ENCODE data around the gene HDAC4.

The HDAC4 gene

DNA sequence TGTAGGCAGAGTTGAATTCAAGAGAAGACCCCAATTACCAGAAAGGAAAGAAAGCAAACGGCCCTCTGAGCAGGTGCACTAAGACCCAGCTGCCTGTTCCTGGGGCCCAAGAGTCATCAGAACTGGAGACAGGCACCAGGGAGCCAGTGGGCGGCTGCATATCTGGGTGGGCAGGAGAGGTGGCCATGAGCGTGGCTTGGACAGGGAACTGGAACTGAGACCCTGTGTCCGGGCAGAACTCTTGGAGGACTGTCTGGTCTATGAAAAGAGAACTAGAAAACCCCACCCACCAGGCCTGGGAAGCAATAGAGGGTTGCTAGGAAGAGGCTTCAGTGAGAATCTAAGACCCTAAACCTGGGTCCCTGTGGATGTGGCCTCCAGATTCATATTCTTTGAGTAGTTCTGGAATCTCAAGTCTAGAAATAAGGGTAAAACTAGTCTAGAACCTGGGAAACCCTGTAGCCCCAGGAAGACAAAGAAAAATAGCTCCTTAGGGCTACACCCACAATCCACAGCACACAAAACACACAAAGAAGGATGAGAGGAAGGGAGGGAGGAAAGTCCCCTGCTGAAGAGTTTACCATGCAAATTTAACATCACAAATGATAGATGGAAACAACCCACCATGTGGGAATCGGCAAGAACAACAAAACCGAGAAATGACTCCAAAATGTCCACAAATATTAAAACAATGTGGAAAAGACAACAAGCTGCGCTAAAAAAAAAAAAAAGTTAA is 147.0 kb downstream of the HDAC4 start:
- Mint-ChIP-seq H3K4me1 (peaks cover 26% of the 10 kb centered on the region), H3K27me3 (peaks cover 14% of the 10 kb centered on the region), H3K4me3 (peak overlapping the region; percentile 80), H3K9me3 (peaks cover 7% of the 10 kb centered on the region), H3K36me3 (peaks cover 13% of the 10 kb centered on the region), H3K27ac (peak overlapping the region; percentile 32)
- ATAC-seq (ENCODE audit: low read depth), result no peak
- DNase-seq (ENCODE audit: low spot score in 2 of 2), result no peak

DNA sequence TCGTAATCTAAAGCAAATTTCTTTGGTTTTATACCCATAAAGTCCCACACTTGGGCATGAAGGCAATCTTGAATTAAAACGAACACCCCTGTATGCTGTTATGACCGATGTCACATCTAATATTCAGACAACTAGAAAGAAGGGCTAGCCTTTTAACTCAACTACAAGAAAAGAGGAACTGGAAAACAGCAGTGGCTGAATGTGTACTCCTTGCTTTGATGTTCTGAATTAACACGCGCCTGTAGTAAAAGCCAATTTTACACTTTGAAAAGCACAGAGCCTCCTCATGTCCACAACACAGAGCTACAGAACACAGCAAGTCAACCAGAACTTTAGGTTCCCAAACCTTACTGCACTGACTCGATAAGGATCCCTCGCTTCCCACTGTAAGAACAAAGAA is 147.6 kb downstream of the HDAC4 start:
- Mint-ChIP-seq H3K9me3 (peaks cover 5% of the 10 kb centered on the region), H3K36me3 (peaks cover 13% of the 10 kb centered on the region), H3K4me1 (peaks cover 21% of the 10 kb centered on the region), H3K4me3 (peak overlapping the region; percentile 80), H3K27ac (peak overlapping the region; percentile 32), H3K27me3 (peaks cover 11% of the 10 kb centered on the region)
- DNase-seq (ENCODE audit: low spot score in 2 of 2), result no peak
- peak; percentile 90 for ATAC-seq (ENCODE audit: low read depth)

DNA sequence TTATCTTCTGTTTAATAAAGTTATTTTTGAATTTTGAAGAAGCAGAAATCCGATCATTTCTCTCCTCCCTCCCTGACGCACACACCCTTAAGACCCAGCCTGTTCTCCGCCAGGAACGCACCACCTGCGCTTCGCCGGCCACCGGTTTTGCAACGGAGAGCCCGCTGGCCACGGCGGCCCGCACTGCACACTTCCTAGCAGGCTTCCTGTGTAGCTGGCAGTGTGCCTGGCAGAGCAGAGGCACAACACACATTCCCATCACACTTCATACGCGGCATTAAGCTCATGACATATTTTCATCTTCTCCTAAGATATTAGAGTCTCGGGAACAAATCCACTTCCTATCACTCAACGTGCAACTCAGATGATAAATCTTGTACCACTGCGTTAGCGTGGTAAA is 148.0 kb downstream of the HDAC4 start:
- peaks cover 21% of the 10 kb centered on the region for H3K4me1 Mint-ChIP-seq
- ATAC-seq (ENCODE audit: low read depth) (peak; percentile 48), DNase-seq (ENCODE audit: low spot score in 2 of 2) (no peak)
- H3K36me3 Mint-ChIP-seq, result peaks cover 10% of the 10 kb centered on the region
- H3K27ac Mint-ChIP-seq, result peak overlapping the region; percentile 32
- peak overlapping the region; percentile 80 for H3K4me3 Mint-ChIP-seq
- peaks cover 3% of the 10 kb centered on the region for H3K9me3 Mint-ChIP-seq
- peaks cover 11% of the 10 kb centered on the region for H3K27me3 Mint-ChIP-seq

DNA sequence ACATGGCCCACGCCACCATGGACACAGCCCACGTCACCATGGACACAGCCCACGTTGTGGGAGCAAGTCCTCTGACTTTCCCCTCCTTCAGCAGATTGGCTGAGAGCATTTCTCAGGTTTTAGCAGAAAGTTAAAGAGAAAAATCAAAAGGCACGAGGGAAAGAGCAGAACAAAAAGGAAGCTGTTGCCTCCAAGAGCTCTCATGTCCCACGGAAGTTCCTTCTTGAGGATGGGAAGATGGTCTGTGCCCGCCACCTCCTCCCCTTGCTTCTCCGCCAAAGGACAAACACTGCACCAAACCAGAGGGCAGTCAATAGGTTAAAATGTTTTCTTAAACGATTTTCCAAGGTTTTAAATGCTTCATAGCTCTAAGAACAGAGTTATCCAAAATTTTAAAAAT is 148.4 kb downstream of the HDAC4 start:
- no peaks in the 10 kb centered on the region for H3K9me3 Mint-ChIP-seq
- H3K36me3 Mint-ChIP-seq, result peaks cover 6% of the 10 kb centered on the region
- H3K4me3 Mint-ChIP-seq, result no peak overlapping the region
- DNase-seq (ENCODE audit: low spot score in 2 of 2) (no peak), ATAC-seq (ENCODE audit: low read depth) (no peak)
- H3K27me3 Mint-ChIP-seq, result peaks cover 10% of the 10 kb centered on the region
- peaks cover 21% of the 10 kb centered on the region for H3K4me1 Mint-ChIP-seq
- H3K27ac Mint-ChIP-seq, result no peak overlapping the region

DNA sequence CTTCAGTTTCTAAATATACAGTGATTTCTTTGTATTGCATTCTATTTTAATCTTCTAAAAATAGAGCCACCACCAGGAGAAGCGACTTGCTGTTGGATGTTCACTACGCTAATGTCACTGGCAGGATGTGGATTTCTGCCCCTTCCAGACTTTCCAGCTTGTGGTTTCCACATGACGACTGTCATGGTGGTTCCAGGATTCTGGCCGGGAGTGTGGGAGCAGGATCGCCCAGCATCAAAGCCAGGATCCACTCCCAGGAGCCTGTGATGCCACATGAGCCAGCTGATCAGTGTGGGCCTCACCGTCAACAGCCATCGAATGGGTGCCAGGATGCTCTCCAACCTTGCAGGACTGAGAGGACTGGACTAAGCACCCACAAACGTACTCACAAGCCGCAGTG is 148.8 kb downstream of the HDAC4 start:
- H3K36me3 Mint-ChIP-seq, result peaks cover 2% of the 10 kb centered on the region
- peaks cover 21% of the 10 kb centered on the region for H3K4me1 Mint-ChIP-seq
- DNase-seq (ENCODE audit: low spot score in 2 of 2) (no peak), ATAC-seq (ENCODE audit: low read depth) (no peak)
- H3K9me3 Mint-ChIP-seq, result no peaks in the 10 kb centered on the region
- no peak overlapping the region for H3K27ac Mint-ChIP-seq
- H3K27me3 Mint-ChIP-seq, result peaks cover 10% of the 10 kb centered on the region
- no peak overlapping the region for H3K4me3 Mint-ChIP-seq

DNA sequence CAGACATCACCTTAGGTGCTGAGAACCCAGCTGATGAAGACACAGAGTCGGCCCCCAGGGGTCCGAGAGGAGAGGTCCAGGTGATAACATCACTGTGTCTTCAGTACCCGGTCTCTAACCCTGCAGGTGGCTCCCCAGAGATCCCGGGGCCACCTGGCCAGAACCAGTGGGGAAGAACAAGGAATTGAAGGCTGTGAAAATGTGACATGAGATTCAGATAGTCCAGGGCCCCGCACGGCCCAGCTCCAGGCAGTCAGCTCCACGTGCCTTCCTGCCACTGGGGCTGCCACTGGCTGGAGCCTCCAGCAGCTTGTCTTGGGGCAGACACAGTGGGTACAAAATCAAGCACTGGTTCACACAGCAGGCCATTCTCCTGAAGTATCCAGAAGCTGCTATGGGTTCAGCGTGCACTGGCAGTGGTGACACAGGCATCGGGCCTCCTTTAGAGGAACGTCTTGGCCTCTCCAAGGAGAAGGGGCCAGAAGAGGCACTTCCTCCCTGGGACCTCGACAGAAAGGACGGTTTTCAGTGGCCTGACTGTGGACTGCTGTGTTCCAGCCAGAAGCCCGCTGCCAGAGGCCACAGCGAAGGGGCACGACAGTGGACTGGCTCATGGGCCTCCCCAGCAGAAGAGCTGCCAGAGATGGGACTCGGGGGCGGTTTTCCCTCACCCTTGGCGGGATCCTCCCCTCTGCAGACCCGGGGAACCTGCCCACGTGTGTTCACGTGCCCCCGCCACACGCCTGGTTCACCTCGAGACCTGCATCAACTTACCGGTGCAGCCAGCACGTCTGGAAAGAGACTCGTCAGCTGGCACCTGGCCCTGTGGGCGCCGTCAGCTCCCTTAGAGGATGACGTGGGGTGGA is 150.4 kb downstream of the HDAC4 start:
- Mint-ChIP-seq H3K4me3 (no peak overlapping the region), H3K9me3 (no peaks in the 10 kb centered on the region), H3K27ac (no peak overlapping the region), H3K27me3 (peaks cover 10% of the 10 kb centered on the region), H3K4me1 (peaks cover 23% of the 10 kb centered on the region), H3K36me3 (peaks cover 2% of the 10 kb centered on the region)
- ATAC-seq (ENCODE audit: low read depth), result no peak
- DNase-seq (ENCODE audit: low spot score in 2 of 2), result no peak

DNA sequence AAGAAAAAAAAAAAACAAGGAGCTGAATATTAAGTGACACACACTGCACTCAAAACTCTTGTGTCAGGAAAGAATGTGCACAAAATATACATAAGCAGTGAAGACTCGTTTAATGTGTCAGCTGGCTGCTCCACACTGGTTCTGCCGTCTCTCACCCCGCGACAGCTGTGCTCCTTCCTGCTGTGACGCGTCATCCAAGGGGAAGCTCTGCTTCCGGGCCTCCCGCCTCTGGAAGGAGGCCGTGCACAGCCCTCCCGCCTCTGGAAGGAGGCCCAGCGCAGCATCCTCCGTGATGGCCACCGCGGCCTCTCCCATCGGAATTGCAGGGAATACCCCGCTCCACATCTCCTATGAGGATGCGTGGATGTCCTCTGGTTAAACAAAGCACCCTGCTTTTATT is 151.0 kb downstream of the HDAC4 start:
- H3K36me3 Mint-ChIP-seq, result peaks cover 2% of the 10 kb centered on the region
- H3K9me3 Mint-ChIP-seq, result no peaks in the 10 kb centered on the region
- ATAC-seq (ENCODE audit: low read depth) (no peak), DNase-seq (ENCODE audit: low spot score in 2 of 2) (no peak)
- peaks cover 21% of the 10 kb centered on the region for H3K4me1 Mint-ChIP-seq
- H3K4me3 Mint-ChIP-seq, result no peak overlapping the region
- peaks cover 10% of the 10 kb centered on the region for H3K27me3 Mint-ChIP-seq
- H3K27ac Mint-ChIP-seq, result no peak overlapping the region

DNA sequence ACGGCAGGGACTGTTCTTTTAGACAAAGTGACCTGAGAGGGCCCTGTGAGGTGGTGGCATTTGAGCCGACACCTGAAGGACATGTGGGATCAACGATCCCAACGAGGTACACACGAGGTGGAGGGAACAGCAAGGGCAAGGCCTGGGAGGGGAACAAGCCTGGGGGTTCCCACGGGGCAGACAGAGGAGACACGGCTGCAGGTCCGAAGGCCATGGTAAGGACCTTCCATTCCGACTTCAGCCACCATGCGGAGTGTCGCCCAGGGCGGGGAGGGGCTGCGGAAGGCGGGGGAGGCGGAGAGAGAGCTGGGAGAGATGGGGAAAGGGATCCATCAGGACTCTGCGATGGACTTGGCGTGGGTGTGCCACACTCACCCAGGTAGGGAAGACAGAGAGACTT is 151.8 kb downstream of the HDAC4 start:
- H3K4me1 Mint-ChIP-seq, result peaks cover 16% of the 10 kb centered on the region
- DNase-seq (ENCODE audit: low spot score in 2 of 2) (no peak), ATAC-seq (ENCODE audit: low read depth) (no peak)
- no peaks in the 10 kb centered on the region for H3K9me3 Mint-ChIP-seq
- peaks cover 2% of the 10 kb centered on the region for H3K36me3 Mint-ChIP-seq
- H3K27me3 Mint-ChIP-seq, result peaks cover 10% of the 10 kb centered on the region
- H3K4me3 Mint-ChIP-seq, result no peak overlapping the region
- H3K27ac Mint-ChIP-seq, result no peak overlapping the region

DNA sequence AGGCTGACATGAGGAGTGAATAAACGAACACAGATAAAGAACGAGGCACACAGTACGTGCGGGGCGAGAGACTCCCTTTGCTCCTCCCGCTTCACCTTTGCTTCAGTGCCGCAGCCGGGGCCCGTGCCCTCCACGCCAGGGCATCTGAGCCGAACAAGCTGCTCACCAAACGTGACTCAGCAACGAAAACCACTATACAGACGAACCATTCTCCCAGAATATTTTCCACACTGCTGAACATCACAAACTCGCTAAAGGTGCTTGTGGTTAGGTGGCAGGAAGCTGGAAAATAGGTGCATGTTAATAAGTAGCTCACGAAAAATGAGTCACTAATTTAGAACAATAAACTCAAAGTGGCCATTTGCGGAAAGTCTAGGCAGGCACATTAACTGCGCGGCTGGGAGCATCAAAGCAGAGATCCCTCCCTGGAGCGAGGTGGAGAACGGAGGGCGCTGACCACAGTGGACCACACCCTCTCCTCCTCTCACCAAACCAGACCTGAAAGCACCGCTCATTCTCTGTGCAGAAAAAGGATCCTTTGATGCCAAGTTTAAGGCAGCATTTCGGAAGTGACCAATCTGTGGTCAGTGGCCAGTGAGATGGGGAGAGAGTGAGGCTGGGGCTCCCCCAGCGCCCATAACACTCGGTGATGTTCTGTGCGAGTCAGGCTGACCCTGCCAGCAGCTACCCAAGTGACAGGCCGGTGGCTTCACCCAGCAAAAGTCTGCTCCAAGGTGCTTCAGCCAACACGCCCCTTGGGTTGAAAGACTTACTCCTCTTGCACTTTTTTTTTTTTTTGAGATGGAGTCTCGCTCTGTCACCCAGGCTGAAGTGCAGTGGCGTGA is 153.2 kb downstream of the HDAC4 start:
- Mint-ChIP-seq H3K4me3 (no peak overlapping the region), H3K27me3 (peaks cover 3% of the 10 kb centered on the region), H3K9me3 (peaks cover 2% of the 10 kb centered on the region), H3K36me3 (peaks cover 2% of the 10 kb centered on the region), H3K27ac (no peak overlapping the region), H3K4me1 (peaks cover 5% of the 10 kb centered on the region)
- no peak for DNase-seq (ENCODE audit: low spot score in 2 of 2)
- no peak for ATAC-seq (ENCODE audit: low read depth)

DNA sequence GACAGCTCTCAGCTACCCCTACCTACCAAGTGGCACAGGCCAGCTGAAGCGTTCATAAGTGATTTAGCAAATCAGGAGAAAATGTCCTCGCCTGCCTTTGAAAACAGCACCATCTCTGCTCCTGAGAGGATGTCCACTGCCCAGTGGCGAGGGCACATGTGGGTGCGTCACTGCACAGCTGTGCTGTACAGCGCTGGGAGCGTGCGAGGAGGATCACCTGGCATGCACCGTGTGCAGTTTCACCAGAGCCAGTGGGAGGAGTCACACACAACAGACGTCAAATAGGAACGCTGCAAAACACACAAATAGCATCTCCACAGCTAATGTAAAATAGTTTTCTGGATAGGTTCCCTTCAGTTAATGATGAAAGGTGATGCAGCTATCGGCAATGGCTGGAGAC is 154.1 kb downstream of the HDAC4 start:
- Mint-ChIP-seq H3K4me3 (no peak overlapping the region), H3K27me3 (peaks cover 3% of the 10 kb centered on the region), H3K9me3 (peaks cover 2% of the 10 kb centered on the region), H3K36me3 (peaks cover 4% of the 10 kb centered on the region), H3K27ac (no peak overlapping the region), H3K4me1 (peaks cover 8% of the 10 kb centered on the region)
- no peak for DNase-seq (ENCODE audit: low spot score in 2 of 2)
- no peak for ATAC-seq (ENCODE audit: low read depth)

DNA sequence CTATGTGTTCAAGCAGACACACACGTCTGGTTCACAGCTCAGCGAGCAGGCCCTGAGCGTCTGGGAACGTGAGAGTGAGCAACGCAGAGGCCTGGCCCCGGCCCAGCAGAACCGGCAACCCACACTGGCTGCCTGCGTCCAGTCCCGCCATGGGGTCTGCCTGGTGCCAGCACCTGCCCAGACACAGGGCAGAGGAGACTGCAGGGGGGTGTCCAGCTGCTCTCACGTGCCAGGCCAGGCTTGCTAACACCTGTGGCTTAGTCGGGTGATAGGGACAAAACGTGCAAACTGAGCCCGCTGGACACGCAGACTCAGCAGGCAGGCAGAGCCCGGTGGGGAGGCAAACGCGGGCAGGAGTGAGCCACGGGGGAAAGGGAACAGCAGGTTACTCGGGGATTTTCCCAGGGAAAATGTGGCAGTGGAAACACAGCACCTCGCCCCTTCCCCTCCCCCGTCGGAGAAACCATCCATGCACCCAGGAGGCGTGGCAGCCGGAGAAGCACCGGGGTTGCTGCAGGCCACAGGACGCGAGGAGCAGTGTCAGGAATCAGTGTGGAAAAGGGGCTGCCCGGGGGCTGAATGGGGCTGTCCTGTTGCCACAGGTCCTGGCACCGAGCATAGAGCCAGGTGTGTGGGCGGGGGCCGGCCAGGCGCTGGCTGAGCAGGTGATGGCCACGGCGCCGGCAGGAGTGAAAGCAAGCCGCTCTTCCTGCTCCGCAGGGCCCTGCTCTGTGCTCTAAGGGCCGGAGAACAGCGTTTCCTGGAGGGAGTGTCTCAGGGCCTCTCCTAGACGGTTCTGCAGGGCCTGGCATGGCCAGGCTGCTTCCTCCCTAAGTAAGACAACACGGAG is 154.7 kb downstream of the HDAC4 start:
- H3K36me3 Mint-ChIP-seq, result peaks cover 4% of the 10 kb centered on the region
- no peak for DNase-seq (ENCODE audit: low spot score in 2 of 2)
- peaks cover 7% of the 10 kb centered on the region for H3K4me1 Mint-ChIP-seq
- no peaks in the 10 kb centered on the region for H3K27me3 Mint-ChIP-seq
- H3K27ac Mint-ChIP-seq, result no peak overlapping the region
- H3K9me3 Mint-ChIP-seq, result peaks cover 2% of the 10 kb centered on the region
- H3K4me3 Mint-ChIP-seq, result no peak overlapping the region
- ATAC-seq (ENCODE audit: low read depth), result no peak

DNA sequence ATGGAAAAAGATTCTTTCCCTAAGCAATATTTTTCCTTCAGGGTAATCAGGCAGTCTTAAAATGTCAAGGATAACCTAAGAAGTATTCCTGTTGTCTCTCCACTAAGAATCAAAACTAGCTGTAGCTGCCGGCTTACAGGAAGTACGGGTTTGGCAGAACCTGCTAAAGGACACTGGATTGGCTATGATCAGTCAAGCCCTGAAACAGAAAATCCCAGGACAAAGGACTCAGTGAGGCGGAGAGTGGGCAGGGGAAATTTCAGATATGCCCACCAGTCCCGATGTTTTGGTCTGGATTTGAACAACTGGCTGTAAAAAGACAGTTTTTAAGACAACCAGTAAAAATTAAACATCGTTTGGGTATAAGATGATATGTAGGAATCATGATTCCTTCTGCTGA is 155.7 kb downstream of the HDAC4 start:
- H3K9me3 Mint-ChIP-seq, result peaks cover 2% of the 10 kb centered on the region
- H3K27me3 Mint-ChIP-seq, result no peaks in the 10 kb centered on the region
- ATAC-seq (ENCODE audit: low read depth) (no peak), DNase-seq (ENCODE audit: low spot score in 2 of 2) (no peak)
- H3K4me3 Mint-ChIP-seq, result no peak overlapping the region
- peaks cover 13% of the 10 kb centered on the region for H3K4me1 Mint-ChIP-seq
- no peak overlapping the region for H3K27ac Mint-ChIP-seq
- peaks cover 4% of the 10 kb centered on the region for H3K36me3 Mint-ChIP-seq

DNA sequence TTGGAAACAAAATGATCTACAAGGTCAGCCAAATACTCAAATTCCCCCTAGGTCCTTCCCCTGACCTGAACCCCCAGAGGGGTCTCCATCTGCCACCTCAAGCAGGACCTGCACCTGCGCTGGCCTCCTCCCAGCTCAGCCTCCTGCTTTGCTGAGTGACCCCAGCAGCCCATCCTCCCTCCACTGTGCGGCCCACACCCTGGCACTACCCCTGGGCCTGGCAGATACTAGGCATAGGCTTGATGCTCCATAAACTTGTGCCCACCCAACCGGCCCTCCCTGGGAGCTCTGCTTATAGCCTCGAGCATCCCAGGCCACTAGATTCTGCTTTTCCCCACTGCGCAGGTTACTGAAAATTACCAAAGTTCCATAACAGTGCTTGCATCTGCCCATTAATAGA is 156.2 kb downstream of the HDAC4 start:
- ATAC-seq (ENCODE audit: low read depth) (no peak), DNase-seq (ENCODE audit: low spot score in 2 of 2) (no peak)
- Mint-ChIP-seq H3K9me3 (peaks cover 2% of the 10 kb centered on the region), H3K36me3 (peaks cover 4% of the 10 kb centered on the region), H3K4me1 (peaks cover 15% of the 10 kb centered on the region), H3K4me3 (no peak overlapping the region), H3K27ac (no peak overlapping the region), H3K27me3 (no peaks in the 10 kb centered on the region)

All from memory B cell (primary cell).